ENCODE data around the gene AAR2.

AAR2 gene

GRCh38 chr20:36298795-36299339, 62.6 kb downstream of the AAR2 start:
- no peak overlapping the region for H3K4me3 ChIP-seq (ENCODE audit: low read depth, low read length)
- no peak for TF ChIP-seq CTCF (IDR thresholded peaks at IDR 0.05; ENCODE audit: low read depth, low read length)

DNA sequence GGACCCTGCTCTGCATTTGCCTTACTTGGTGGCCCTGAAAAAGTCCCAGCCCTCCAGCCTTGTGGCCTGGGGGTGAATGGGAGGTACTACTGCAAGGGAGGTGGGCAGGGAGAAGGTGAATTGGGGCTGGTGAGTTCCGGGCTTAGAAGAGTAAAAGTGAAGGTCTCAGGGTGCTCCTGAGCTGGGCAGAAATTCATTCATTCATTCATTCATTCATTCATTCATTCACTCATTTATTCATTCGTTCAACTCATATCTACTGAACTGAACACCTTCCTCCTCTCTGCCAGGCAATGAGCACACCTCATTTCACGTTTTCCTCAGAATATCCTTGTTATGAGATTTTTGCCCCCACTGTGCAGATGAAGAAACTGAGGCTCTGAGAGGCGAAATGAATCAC, 63.2 kb downstream of the AAR2 start:
- TF ChIP-seq CTCF (IDR thresholded peaks at IDR 0.05; ENCODE audit: low read depth, low read length) = no peak
- H3K4me3 ChIP-seq (ENCODE audit: low read depth, low read length) = no peak overlapping the region

DNA sequence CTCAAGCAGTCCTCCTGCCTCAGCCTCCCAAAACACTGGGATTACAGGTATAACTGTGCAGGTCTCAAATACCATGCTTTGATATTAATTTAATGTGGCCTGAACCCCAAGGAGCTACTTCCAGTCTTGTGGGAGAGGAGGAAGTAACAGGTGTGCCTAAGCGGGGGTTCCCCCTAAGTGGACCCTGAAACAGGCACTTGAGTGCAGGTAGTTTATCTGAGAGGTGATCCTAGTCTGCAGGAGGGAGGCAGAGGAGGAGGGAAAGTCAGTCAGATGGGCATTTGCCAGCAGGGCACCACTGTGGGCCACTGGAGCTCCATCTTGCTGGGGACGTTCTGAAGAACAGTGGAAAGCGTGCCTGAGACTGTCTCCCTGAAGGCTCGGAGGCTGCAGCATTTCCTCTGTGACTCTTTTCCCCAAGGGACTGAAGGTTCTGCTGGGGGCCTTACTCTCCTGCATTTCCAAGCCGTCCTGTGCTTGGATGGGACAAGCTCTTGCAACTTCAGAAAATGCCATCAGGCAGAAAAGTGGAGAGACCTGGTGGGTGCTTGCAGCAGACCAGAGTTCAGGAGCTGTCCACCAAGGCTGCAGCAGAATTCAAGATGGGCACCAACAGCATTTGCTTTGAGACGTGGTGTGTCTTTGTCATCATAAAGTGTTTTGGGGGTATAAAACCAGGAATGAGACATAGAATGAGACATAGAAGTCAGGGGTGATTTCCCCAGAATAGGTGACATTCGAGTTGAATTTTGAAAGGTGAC, 65.3 kb downstream of the AAR2 start:
- no peak for TF ChIP-seq CTCF (IDR thresholded peaks at IDR 0.05; ENCODE audit: low read depth, low read length)
- no peak overlapping the region for H3K4me3 ChIP-seq (ENCODE audit: low read depth, low read length)

DNA sequence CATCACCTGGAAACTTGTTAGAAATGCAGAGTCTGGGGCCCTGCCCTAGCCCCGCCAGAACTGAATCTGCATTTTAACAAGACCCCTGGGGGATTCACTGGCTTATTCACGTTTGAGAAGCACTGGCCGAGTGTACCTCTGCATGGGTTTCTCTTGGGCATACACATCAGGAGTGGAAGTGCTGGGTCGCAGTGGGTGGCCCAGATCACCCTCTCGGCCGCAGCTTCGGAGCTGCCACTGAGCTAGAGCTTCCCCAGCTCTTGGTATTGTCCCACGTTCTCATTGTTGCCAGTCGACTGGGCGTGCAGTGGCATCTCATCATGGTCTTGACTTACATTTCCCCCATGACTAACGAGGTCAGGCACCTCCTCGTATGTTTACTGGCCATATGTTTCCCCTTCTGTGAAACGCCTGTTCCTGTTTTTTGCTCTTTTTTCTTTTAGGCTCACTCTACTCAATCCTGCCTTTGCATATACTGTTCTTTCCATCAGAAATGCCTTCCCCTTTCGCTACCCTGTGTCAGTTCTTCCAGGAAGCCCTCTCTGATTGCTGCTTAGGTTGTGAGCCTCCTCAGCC, 66.8 kb downstream of the AAR2 start:
- no peak for TF ChIP-seq CTCF (IDR thresholded peaks at IDR 0.05; ENCODE audit: low read depth, low read length)
- H3K4me3 ChIP-seq (ENCODE audit: low read depth, low read length) = no peak overlapping the region

- H3K4me3 ChIP-seq (ENCODE audit: low read depth, low read length) = no peak overlapping the region
- TF ChIP-seq CTCF (IDR thresholded peaks at IDR 0.05; ENCODE audit: low read depth, low read length) = no peak
These were observed 67.6 kb downstream of the AAR2 start for GRCh38 chr20:36303831-36304230.

DNA sequence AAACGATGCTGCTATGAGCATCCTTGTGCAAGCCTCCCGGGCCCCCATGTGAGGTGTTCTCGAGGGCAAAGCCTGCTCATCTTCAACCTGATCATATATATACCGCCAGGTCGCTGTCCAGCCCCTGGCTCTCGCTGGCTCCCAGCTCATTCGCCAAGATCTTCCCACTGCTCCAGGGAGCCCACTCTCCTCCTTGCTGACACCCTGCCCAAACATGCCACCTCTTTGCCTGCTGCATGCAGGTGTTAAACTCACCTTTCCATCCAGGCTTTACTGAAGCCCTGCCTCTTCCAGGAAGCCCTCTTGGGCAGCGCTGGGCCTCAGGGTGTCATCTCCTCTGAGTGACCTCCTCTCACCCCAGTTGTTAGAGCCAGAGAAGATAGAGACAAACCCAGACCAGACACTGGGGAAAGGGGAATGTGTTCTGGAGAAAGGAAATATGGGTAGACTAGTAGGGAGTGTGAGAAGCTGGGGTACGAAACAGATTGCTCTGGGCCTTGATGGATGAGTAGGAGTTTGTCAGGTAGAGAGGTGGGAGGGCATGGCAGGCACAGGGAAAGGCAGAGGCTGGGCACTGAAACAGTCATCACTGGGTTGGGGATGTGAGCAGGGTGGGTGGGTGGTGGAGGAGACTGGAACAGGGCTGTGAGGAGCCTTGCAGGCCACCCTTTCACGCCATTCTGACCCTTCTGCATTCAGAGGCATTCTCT, 68.7 kb downstream of the AAR2 start:
- H3K4me3 ChIP-seq (ENCODE audit: low read depth, low read length) = no peak overlapping the region
- TF ChIP-seq CTCF (IDR thresholded peaks at IDR 0.05; ENCODE audit: low read depth, low read length) = no peak
